Measurements from ENCODE around the gene HEATR3. TPM values are rescaled to one million over a fixed set of nuclear protein-coding genes. Genes with fewer than 3 reads are reported as not detected.

HEATR3 gene
- total and polyA plus RNA-seq, 2 of the 13 experiments (the other 11 are each of a cell fraction or from before 2014, with no cell fraction given): 22.4 to 52.4 TPM

GRCh38 chr16:50068550-50068949 lies 2.8 kb downstream of the HEATR3 start (continued):
- no peak for TF ChIP-seq ZNF230 (CRISPR knock-in tag; IDR thresholded peaks at IDR 0.05)
- no peak for TF ChIP-seq ZEB1 (IDR thresholded peaks at IDR 0.05; ENCODE audit: insufficient replicate concordance, low read depth)
- TF ChIP-seq ZBTB38 (CRISPR knock-in tag; IDR thresholded peaks at IDR 0.05): no peak
- TF ChIP-seq BCL6 (CRISPR knock-in tag; IDR thresholded peaks at IDR 0.05): no peak
- TF ChIP-seq SMARCE1 (IDR thresholded peaks at IDR 0.05; ENCODE audit: borderline replicate concordance): no peak
- no peak for TF ChIP-seq RNF219 (CRISPR knock-in tag; IDR thresholded peaks at IDR 0.05)

- no TSS peak for BruUV-seq (replicated peaks)
- CTCF ChIA-PET (ENCODE audit: low intra/inter-chr PET ratio, low total read pairs): no interaction called here
- in situ Hi-C loops (cut with HindIII; ENCODE audit: extremely low pct_ligation_motif_present, low pct_unique_long_range_greater_than_20kb): no loop called here
- Histone ChIP-seq H3K9me3 (ENCODE audit: low read length) (no peaks in the 10 kb centered on the region), H3K4me1 (ENCODE audit: insufficient read depth, low read length) (peaks cover 32% of the 10 kb centered on the region), H3K27ac (ENCODE audit: extremely low read length, insufficient read depth, low read length) (no peak overlapping the region), H3K4me3 (replicated peaks in 1 of 3; ENCODE audit: insufficient read depth in 1 of 3, low read depth in 2 of 3, low read length in 3 of 3) (no peak overlapping the region), H3K9ac (ENCODE audit: insufficient read depth, low read depth, low read length) (no peak overlapping the region), H2AFZ (ENCODE audit: low read length) (no peak overlapping the region), H3K79me2 (ENCODE audit: insufficient read depth, low read length) (peaks cover 19% of the 10 kb centered on the region), H3K36me3 (replicated peaks in 1 of 2; ENCODE audit: control insufficient read depth in 1 of 2, insufficient read depth in 2 of 2, low read length in 2 of 2) (peaks cover 11 to 17% of the 10 kb centered on the region in 2 experiments), H4K20me1 (ENCODE audit: insufficient read depth, low read length) (no peaks in the 10 kb centered on the region; the same call in none of the 2 replicates), H3K27me3 (ENCODE audit: control insufficient read depth in 1 of 2, insufficient read depth in 2 of 2, low read length in 2 of 2) (no peaks in the 10 kb centered on the region; a peak in 1 of 5 replicates), H3K4me2 (ENCODE audit: low read depth, low read length) (no peak overlapping the region)
- ATAC-seq: no peak
- DNase-seq (ENCODE audit: low spot score): no peak
- WGBS (ENCODE audit: low lambda C conversion rate): 97% methylated on average over 1 of the region's 1 CpG
- FAIRE-seq: no peak
- intact Hi-C loops (cut with micrococcal nuclease; ENCODE audit: unreplicated experiment): no loop called here
- TF ChIP-seq WIZ (CRISPR knock-in tag; IDR thresholded peaks at IDR 0.05) (no peak), ZNF629 (CRISPR knock-in tag; conservative IDR thresholded peaks at IDR 0.05) (peak; percentile 80)
- POLR2A ChIA-PET: no interaction called here
These were observed 3.3 kb downstream of the HEATR3 start for GRCh38 chr16:50069060-50069459.

Data from HepG2 (cell line).